ENCODE measurements around the gene FERMT2. TPM values are rescaled to one million over a fixed set of nuclear protein-coding genes. Genes with fewer than 3 reads are reported as not detected.

The FERMT2 gene
- total RNA-seq, 6 experiments from 2014 or later = 40.4 to 64.5 (median 53.3) TPM

GRCh38 chr14:52992236-52992870, 41.5 kb upstream of the FERMT2 start:
- ATAC-seq (no peak), DNase-seq (no peak)
- 73% methylated on average over 1 of the region's 1 CpG for WGBS (ENCODE audit: insufficient coverage, low coverage, low lambda C conversion rate, missing lambda C conversion rate)
- H3K27ac ChIP-seq = no peak overlapping the region
- no peaks in the 10 kb centered on the region for H3K9me3 ChIP-seq
- no peaks in the 10 kb centered on the region for H3K36me3 ChIP-seq
- no peaks in the 10 kb centered on the region for H3K4me1 ChIP-seq
- no peaks in the 10 kb centered on the region for H3K27me3 ChIP-seq
- TF ChIP-seq POLR2A (IDR thresholded peaks at IDR 0.05) = no peak
- no peak for TF ChIP-seq CTCF (IDR thresholded peaks at IDR 0.05)
- no peak overlapping the region for H3K4me3 ChIP-seq
- intact Hi-C loops (cut with DNase I) = no loop called here

GRCh38 chr14:52988139-52988538, 37.3 kb upstream of the FERMT2 start:
- ATAC-seq (no peak), DNase-seq (no peak)
- Histone ChIP-seq H3K27ac (no peak overlapping the region), H3K36me3 (no peaks in the 10 kb centered on the region), H3K4me1 (no peaks in the 10 kb centered on the region), H3K9me3 (no peaks in the 10 kb centered on the region), H3K4me3 (no peak overlapping the region), H3K27me3 (no peaks in the 10 kb centered on the region)
- no peak for TF ChIP-seq CTCF (IDR thresholded peaks at IDR 0.05)
- no peak for TF ChIP-seq POLR2A (IDR thresholded peaks at IDR 0.05)
- intact Hi-C loops (cut with DNase I) = no loop called here

GRCh38 chr14:52987514-52987913, 36.7 kb upstream of the FERMT2 start:
- Histone ChIP-seq H3K36me3 (no peaks in the 10 kb centered on the region), H3K9me3 (no peaks in the 10 kb centered on the region), H3K4me1 (no peaks in the 10 kb centered on the region), H3K4me3 (no peak overlapping the region), H3K27ac (no peak overlapping the region), H3K27me3 (no peaks in the 10 kb centered on the region)
- intact Hi-C loops (cut with DNase I) = no loop called here
- TF ChIP-seq POLR2A (IDR thresholded peaks at IDR 0.05) (no peak), CTCF (IDR thresholded peaks at IDR 0.05) (no peak)
- 52% methylated on average over 2 of the region's 3 CpGs for WGBS (ENCODE audit: insufficient coverage, low coverage, low lambda C conversion rate, missing lambda C conversion rate)
- DNase-seq (no peak), ATAC-seq (no peak)

GRCh38 chr14:52987042-52987441, 36.2 kb upstream of the FERMT2 start:
- H3K9me3 ChIP-seq = no peaks in the 10 kb centered on the region
- TF ChIP-seq POLR2A (IDR thresholded peaks at IDR 0.05) (no peak), CTCF (IDR thresholded peaks at IDR 0.05) (no peak)
- H3K4me3 ChIP-seq = no peak overlapping the region
- no peaks in the 10 kb centered on the region for H3K4me1 ChIP-seq
- DNase-seq (no peak), ATAC-seq (no peak)
- H3K27ac ChIP-seq = no peak overlapping the region
- intact Hi-C loops (cut with DNase I) = no loop called here
- no peaks in the 10 kb centered on the region for H3K27me3 ChIP-seq
- no peaks in the 10 kb centered on the region for H3K36me3 ChIP-seq
- WGBS (ENCODE audit: insufficient coverage, low coverage, low lambda C conversion rate, missing lambda C conversion rate) = 21% methylated on average over 2 of the region's 2 CpGs

- DNase-seq (no peak), ATAC-seq (no peak)
- H3K27me3 ChIP-seq = no peaks in the 10 kb centered on the region
- H3K4me3 ChIP-seq = no peak overlapping the region
- no peaks in the 10 kb centered on the region for H3K36me3 ChIP-seq
- H3K4me1 ChIP-seq = no peaks in the 10 kb centered on the region
- no peaks in the 10 kb centered on the region for H3K9me3 ChIP-seq
- H3K27ac ChIP-seq = no peak overlapping the region
- 26% methylated on average over 3 of the region's 3 CpGs for WGBS (ENCODE audit: insufficient coverage, low coverage, low lambda C conversion rate, missing lambda C conversion rate)
- TF ChIP-seq CTCF (IDR thresholded peaks at IDR 0.05) (no peak), POLR2A (IDR thresholded peaks at IDR 0.05) (no peak)
- intact Hi-C loops (cut with DNase I) = no loop called here
Measured at GRCh38 chr14:52977798-52978197, 26.9 kb upstream of the FERMT2 start.
